ENCODE results near the gene C3orf18.
A peak's percentile ranks its signal among the peaks of the same experiment; 100 is the strongest.

The C3orf18 gene

GRCh38 chr3:50567386-50568167, at the start of gene C3orf18:
TSS of gene C3orf18 (minus strand) at chr3:50567747. CDS start at chr3:50565699, 2,048 bp downstream.
- peaks cover 0 to 5% of the 10 kb centered on the region in 2 experiments; a peak in 1 of 3 replicates for H3K36me3 ChIP-seq (ENCODE audit: control insufficient read depth in 2 of 2, insufficient read depth in 1 of 2, low read length in 2 of 2)
- ChIA-PET CTCF (interaction anchor here (2.3 to 6.0 kb wide), 2 partner anchors 25 to 46 kb away, joined by 7 to 139 read pairs; partner anchors contain the start of genes CISH and MAPKAPK3), POLR2A (interaction anchor here (0.5 to 1.1 kb wide), 2 partner anchors 44 to 206 kb away, joined by 3 to 4 read pairs; partner anchors contain the start of gene CISH)
- H3K9me3 ChIP-seq (ENCODE audit: control insufficient read depth, insufficient read depth, low read depth, low read length): no peaks in the 10 kb centered on the region
- no peaks in the 10 kb centered on the region; the same call in 1 of the 2 replicates for H3K4me1 ChIP-seq (ENCODE audit: control insufficient read depth, insufficient read depth, low read length)
- no peak within 1 kb of the TSS for H3K27ac ChIP-seq (ENCODE audit: extremely low read depth, low read depth, low read length)
- TF ChIP-seq GLI2 (tag by site-specific recombination; IDR thresholded peaks at IDR 0.05; ENCODE audit: borderline replicate concordance, low read depth) (no peak), ZNF292 (tag by site-specific recombination; IDR thresholded peaks at IDR 0.05; ENCODE audit: borderline replicate concordance, low read depth) (no peak), ZNF701 (tag by site-specific recombination; IDR thresholded peaks at IDR 0.05) (no peak), SALL2 (tag by site-specific recombination; IDR thresholded peaks at IDR 0.05; ENCODE audit: borderline replicate concordance) (no peak), ZBTB1 (tag by site-specific recombination; IDR thresholded peaks at IDR 0.05) (no peak), ZNF280D (tag by site-specific recombination; IDR thresholded peaks at IDR 0.05) (no peak), ZNF624 (tag by site-specific recombination; IDR thresholded peaks at IDR 0.05) (no peak), ZFP41 (tag by site-specific recombination; IDR thresholded peaks at IDR 0.05; ENCODE audit: borderline replicate concordance) (no peak), ZNF239 (tag by site-specific recombination; IDR thresholded peaks at IDR 0.05) (no peak), KLF16 (tag by site-specific recombination; IDR thresholded peaks at IDR 0.05) (no peak), ZNF211 (tag by site-specific recombination; IDR thresholded peaks at IDR 0.05; ENCODE audit: low read depth) (no peak), ZNF707 (tag by site-specific recombination; IDR thresholded peaks at IDR 0.05) (no peak), ZNF157 (tag by site-specific recombination; IDR thresholded peaks at IDR 0.05) (no peak), ZNF202 (tag by site-specific recombination; IDR thresholded peaks at IDR 0.05; ENCODE audit: borderline replicate concordance) (no peak), ZNF747 (tag by site-specific recombination; IDR thresholded peaks at IDR 0.05) (no peak), ZNF549 (tag by site-specific recombination; IDR thresholded peaks at IDR 0.05) (no peak), ZNF221 (tag by site-specific recombination; IDR thresholded peaks at IDR 0.05; ENCODE audit: borderline replicate concordance) (no peak), KLF8 (tag by site-specific recombination; IDR thresholded peaks at IDR 0.05) (no peak)
- H3K4me3 ChIP-seq (ENCODE audit: low read depth, low read length): no peak within 1 kb of the TSS

- Histone ChIP-seq H3K9me3 (ENCODE audit: control insufficient read depth, insufficient read depth, low read depth, low read length) (no peaks in the 10 kb centered on the region), H3K4me1 (ENCODE audit: control insufficient read depth, insufficient read depth, low read length) (0 out of 2 replicates have a peak, but pooled peaks cover 2% of the 10 kb centered on the region), H3K4me3 (ENCODE audit: low read depth, low read length) (peak overlapping the region; percentile 78), H3K27ac (ENCODE audit: extremely low read depth, low read depth, low read length) (no peak overlapping the region), H3K36me3 (ENCODE audit: control insufficient read depth in 2 of 2, insufficient read depth in 1 of 2, low read length in 2 of 2) (peaks cover 0 to 12% of the 10 kb centered on the region in 2 experiments; a peak in 1 of 3 replicates)
- ChIA-PET POLR2A (interaction anchor here (0.7 to 2.5 kb wide), 9 partner anchors 15 to 780 kb away, joined by 3 to 9 read pairs (median 3); partner anchors contain the start of genes CYB561D2, MANF and NPRL2), CTCF (interaction anchor here (0.5 to 6.2 kb wide), 24 partner anchors 9 to 1102 kb away, joined by 3 to 139 read pairs (median 5); partner anchors contain the start of gene HEMK1)
- TF ChIP-seq ZNF777 (tag by site-specific recombination; IDR thresholded peaks at IDR 0.05; ENCODE audit: borderline replicate concordance) (no peak), SP2 (tag by site-specific recombination; IDR thresholded peaks at IDR 0.05) (peak; percentile 79), HOXA7 (CRISPR knock-in tag; IDR thresholded peaks at IDR 0.05; ENCODE audit: borderline replicate concordance) (no peak), ZNF692 (tag by site-specific recombination; IDR thresholded peaks at IDR 0.05) (0 out of 2 replicates have a peak, but pooled peaks have one; percentile 36), ZNF677 (tag by site-specific recombination; IDR thresholded peaks at IDR 0.05) (no peak), ZXDB (tag by site-specific recombination; IDR thresholded peaks at IDR 0.05) (peak; percentile 92), ZNF16 (tag by site-specific recombination; IDR thresholded peaks at IDR 0.05; ENCODE audit: low read depth) (no peak), ZNF596 (tag by site-specific recombination; IDR thresholded peaks at IDR 0.05) (no peak), ZNF544 (tag by site-specific recombination; IDR thresholded peaks at IDR 0.05) (no peak), ZNF211 (tag by site-specific recombination; IDR thresholded peaks at IDR 0.05; ENCODE audit: low read depth) (no peak), MEIS1 (CRISPR knock-in tag; IDR thresholded peaks at IDR 0.05; ENCODE audit: borderline replicate concordance) (no peak), ZNF558 (tag by site-specific recombination; IDR thresholded peaks at IDR 0.05) (no peak), EGR2 (tag by site-specific recombination; IDR thresholded peaks at IDR 0.05; ENCODE audit: low read depth) (no peak), RBAK (tag by site-specific recombination; IDR thresholded peaks at IDR 0.05) (no peak), ZNF335 (tag by site-specific recombination; conservative IDR thresholded peaks at IDR 0.05) (peak; percentile 48; the same call in 1 of the 2 replicates)
Measured at GRCh38 chr3:50616770-50617095, 49.2 kb upstream of the C3orf18 start.

Measured in HEK293 (cell line).